ENCODE results near the gene AATK. TPM values are rescaled to one million over a fixed set of nuclear protein-coding genes. Genes with fewer than 3 reads are reported as not detected.

AATK gene
- total and polyA plus RNA-seq, 2 of the 4 experiments (the other 2 are of a cell fraction): under 0.01 to 0.21 TPM

GRCh38 chr17:81114351-81115093 lies 51.5 kb downstream of the AATK start:
- Histone ChIP-seq H4K5ac (ENCODE audit: low read depth, low read length) (no peak overlapping the region), H2BK15ac (ENCODE audit: low read depth, low read length) (no peak overlapping the region), H3K4me2 (ENCODE audit: low read depth, low read length) (no peak overlapping the region), H3K18ac (ENCODE audit: low read depth, low read length) (no peak overlapping the region), H2BK5ac (ENCODE audit: low read depth, low read length, poor library complexity, severe bottlenecking) (no peak overlapping the region), H2BK20ac (ENCODE audit: low read depth, low read length) (no peak overlapping the region), H4K8ac (ENCODE audit: low read depth in 2 of 2, low read length in 2 of 2) (no peak overlapping the region), H3K4me3 (ENCODE audit: insufficient read depth, low read depth, low read length) (no peak overlapping the region), H3K27ac (ENCODE audit: insufficient read depth, low read length) (no peak overlapping the region), H3K9ac (ENCODE audit: low read depth, low read length) (no peak overlapping the region), H2AK5ac (ENCODE audit: low read depth, low read length) (no peak overlapping the region), H3K4ac (ENCODE audit: low read depth, low read length) (no peak overlapping the region), H3K4me1 (ENCODE audit: control insufficient read depth, insufficient read depth, low read length) (peaks cover 3% of the 10 kb centered on the region), H3K9me3 (ENCODE audit: control insufficient read depth, insufficient read depth, low read length) (no peaks in the 10 kb centered on the region), H3K79me1 (ENCODE audit: low read depth in 1 of 2, low read length in 2 of 2) (no peaks in the 10 kb centered on the region), H3K27me3 (ENCODE audit: control insufficient read depth, insufficient read depth, low read length) (no peaks in the 10 kb centered on the region; the same call in 1 of the 2 replicates), H2AFZ (replicated peaks; ENCODE audit: low read length, poor library complexity) (no peak overlapping the region), H4K91ac (ENCODE audit: insufficient read depth, low read depth, low read length) (no peak overlapping the region), H3K9me1 (ENCODE audit: insufficient read depth, low read length) (no peaks in the 10 kb centered on the region), H3K14ac (replicated peaks; ENCODE audit: low read depth, low read length) (no peak overlapping the region), H3K23ac (ENCODE audit: low read depth, low read length) (no peak overlapping the region), H2BK120ac (ENCODE audit: low read depth, low read length) (no peak overlapping the region), H4K20me1 (ENCODE audit: insufficient read depth, low read length) (no peaks in the 10 kb centered on the region), H3K56ac (ENCODE audit: extremely low read depth, insufficient read depth, low read length) (no peak overlapping the region), H3K36me3 (ENCODE audit: control insufficient read depth, insufficient read depth, low read length) (peaks cover 1% of the 10 kb centered on the region; the same call in 1 of the 2 replicates), H2AK9ac (replicated peaks; ENCODE audit: low read depth, low read length, poor library complexity) (no peak overlapping the region)
- no TSS peak for BruUV-seq (replicated peaks)
- TF ChIP-seq BHLHE40 (IDR thresholded peaks at IDR 0.05; ENCODE audit: low read depth, low read length) (no peak), ELK1 (IDR thresholded peaks at IDR 0.05; ENCODE audit: borderline replicate concordance, low read depth, low read length) (no peak), FOS (IDR thresholded peaks at IDR 0.05; ENCODE audit: low read depth, low read length) (no peak), MAFK (IDR thresholded peaks at IDR 0.05; ENCODE audit: low read depth, low read length) (no peak), RAD21 (IDR thresholded peaks at IDR 0.05; ENCODE audit: low read length) (no peak), MAZ (IDR thresholded peaks at IDR 0.05; ENCODE audit: borderline replicate concordance, low read depth, low read length) (no peak), CTCF (conservative IDR thresholded peaks at IDR 0.05; ENCODE audit: low read depth, low read length) (no peak), USF2 (IDR thresholded peaks at IDR 0.05; ENCODE audit: low read depth, low read length) (no peak), CEBPB (IDR thresholded peaks at IDR 0.05; ENCODE audit: low read depth, low read length) (no peak), SMC3 (IDR thresholded peaks at IDR 0.05; ENCODE audit: low read depth, low read length) (no peak), NFE2L2 (IDR thresholded peaks at IDR 0.05; ENCODE audit: low read depth, low read length) (no peak), MXI1 (IDR thresholded peaks at IDR 0.05; ENCODE audit: borderline replicate concordance, low read depth, low read length) (no peak), POLR2A (IDR thresholded peaks at IDR 0.05; ENCODE audit: low read depth, low read length) (no peak), CHD1 (IDR thresholded peaks at IDR 0.05; ENCODE audit: low read depth, low read length) (no peak), RCOR1 (IDR thresholded peaks at IDR 0.05; ENCODE audit: insufficient replicate concordance, low read length) (no peak), RFX5 (IDR thresholded peaks at IDR 0.05; ENCODE audit: low read depth, low read length) (no peak)
- dilution Hi-C loops (cut with HindIII; ENCODE audit: low sequenced_read_pairs, unreplicated experiment) (no loop called here), in situ Hi-C loops (cut with MboI; ENCODE audit: low sequenced_read_pairs) (no loop called here), intact Hi-C loops (cut with micrococcal nuclease) (no loop called here)
- POLR2A ChIA-PET (ENCODE audit: unreplicated experiment): no interaction called here
- 69% methylated on average over 14 of the region's 19 CpGs; no CpG with 5 or more reads in 1 of the 2 experiments for WGBS, 2 experiments (ENCODE audit: extremely low coverage in 2 of 2, insufficient read length in 1 of 2)
- DNase-seq (no peak), ATAC-seq (ENCODE audit: low read depth) (no peak)
- CTCF ChIA-PET: interaction anchor here (0.9 kb wide), 1 partner anchor 17 kb away, joined by 5 read pairs; no protein-coding TSS in a partner anchor

Measured in IMR-90 (cell line).